Endothelial cell of umbilical vein (primary cell): ENCODE results near the gene COL4A1. TPM values are rescaled to one million over a fixed set of nuclear protein-coding genes. Genes with fewer than 3 reads are reported as not detected.
A peak's percentile ranks its signal among the peaks of the same experiment; 100 is the strongest.

Experiments used
- BruUV-seq: library from RNA; stranded (reverse); fragments of 400-500 nt; replicated peaks from 2 replicates; lab custom pipeline; 2021; lab: Mats Ljungman, UMichigan
- CTCF ChIA-PET: fragments of 300-600, 350-600 bp; sonication (Branson Sonifier 250); formaldehyde crosslinking; loops from one replicate; lab custom pipeline; 2021; ENCODE audit warnings: antibody characterized with exemption, inconsistent platforms; lab: Charles Lee
- POLR2A ChIA-PET: fragments of 300-600, 350-600 bp; sonication (Branson Sonifier 250); formaldehyde crosslinking; loops from one replicate; lab custom pipeline; 2021; ENCODE audit warnings: antibody characterized with exemption, inconsistent platforms; lab: Charles Lee
- DNase-seq: peaks from one replicate; pipeline ENCODE4 v3.0.0-alpha.2; 2011; ENCODE audit warnings: low read depth, low spot score
- FAIRE-seq: peaks from 2 replicates; lab custom pipeline; 2011; peaks lifted over from hg19 to GRCh38; lab: Jason Lieb, UNC
- H2AFZ ChIP-seq: 2 replicates; pipeline ENCODE4 v1.6.0; 2012; ENCODE audit warnings: low read depth, low read length, control low read depth, inconsistent platforms
- H3K27ac ChIP-seq: 2 replicates; pipeline ENCODE4 v1.5.1; 2011; ENCODE audit warnings: low read depth, mild to moderate bottlenecking, control low read depth, low read length, moderate library complexity; ENCODE audit not compliant: insufficient read depth
- H3K27me3 ChIP-seq, 2 experiments: 2 replicates each; pipeline versions ENCODE4 v1.6.0 to v1.6.1; 2011; ENCODE audit warnings: low read length in 2 of 2, mixed read lengths in 1 of 2; ENCODE audit not compliant: control insufficient read depth in 2 of 2, insufficient read depth in 2 of 2
- H3K36me3 ChIP-seq, 2 experiments: 2 replicates in 1 of 2; 3 replicates in 1 of 2; pipeline ENCODE4 v1.5.1; 2011; ENCODE audit warnings: low read length in 2 of 2, mild to moderate bottlenecking in 1 of 2, moderate library complexity in 1 of 2; ENCODE audit not compliant: control insufficient read depth in 2 of 2, insufficient read depth in 2 of 2; ENCODE audit errors: extremely low read depth in 1 of 2
- H3K4me1 ChIP-seq: 3 replicates; pipeline ENCODE4 v1.5.1; 2011; ENCODE audit warnings: mild to moderate bottlenecking, low read length; ENCODE audit not compliant: control insufficient read depth, insufficient read depth; ENCODE audit errors: extremely low read depth
- H3K4me2 ChIP-seq: 2 replicates; pipeline ENCODE4 v1.6.1; 2011; ENCODE audit warnings: low read length, control low read depth, mixed read lengths; ENCODE audit not compliant: insufficient read depth
- H3K4me3 ChIP-seq, 3 experiments: fragments of 200-600 bp in 1 of 3; sonication (generic), shearing (Covaris generic) in 1 of 3; replicated peaks in 1 of 3; 2 replicates each; pipeline ENCODE4 v1.5.1; 2011 to 2016; ENCODE audit warnings: control low read depth in 3 of 3, low read length in 3 of 3, mild to moderate bottlenecking in 2 of 3, inconsistent platforms in 1 of 3, low read depth in 1 of 3, moderate library complexity in 1 of 3; ENCODE audit not compliant: insufficient read depth in 1 of 3
- H3K79me2 ChIP-seq: 2 replicates; pipeline ENCODE4 v1.6.0; 2012; ENCODE audit warnings: low read length, inconsistent platforms; ENCODE audit not compliant: control insufficient read depth, insufficient read depth
- H3K9ac ChIP-seq: replicated peaks from 2 replicates; pipeline ENCODE3; 2011; ENCODE audit warnings: low read length, control low read depth; ENCODE audit not compliant: insufficient read depth; ENCODE audit errors: extremely low read depth
- H3K9me1 ChIP-seq: replicated peaks from 3 replicates; pipeline ENCODE4 v1.6.0; 2011; ENCODE audit warnings: mild to moderate bottlenecking, low read length; ENCODE audit not compliant: control insufficient read depth, insufficient read depth; ENCODE audit errors: extremely low read depth
- H3K9me3 ChIP-seq: replicated peaks from 2 replicates; pipeline ENCODE4 v1.5.1; 2012; ENCODE audit warnings: low read length, inconsistent platforms; ENCODE audit not compliant: control insufficient read depth, insufficient read depth
- H4K20me1 ChIP-seq: replicated peaks from 2 replicates; pipeline ENCODE3; 2011; ENCODE audit warnings: mild to moderate bottlenecking, low read length; ENCODE audit not compliant: control insufficient read depth, insufficient read depth; ENCODE audit errors: extremely low read depth
- CTCF ChIP-seq, 2 donors: IDR thresholded peaks; 1 replicate in 1 of 2; 2 replicates in 1 of 2; pipeline ENCODE4 v1.5.1; 2011; ENCODE audit warnings: low read length in 2 of 2, mild to moderate bottlenecking in 2 of 2, moderate library complexity in 2 of 2, control low read depth in 1 of 2, inconsistent platforms in 1 of 2, low read depth in 1 of 2; ENCODE audit not compliant: insufficient read depth in 1 of 2; ENCODE audit errors: extremely low read depth in 1 of 2
- EZH2 ChIP-seq: IDR thresholded peaks from 2 replicates; pipeline ENCODE4 v1.6.1; 2012; ENCODE audit warnings: borderline replicate concordance, low read depth, mild to moderate bottlenecking, moderate library complexity, low read length, inconsistent platforms; ENCODE audit not compliant: severe bottlenecking
- FOS ChIP-seq: IDR thresholded peaks from 2 replicates; pipeline ENCODE4 v1.6.1; 2011; ENCODE audit warnings: mild to moderate bottlenecking, low read length, moderate library complexity, borderline replicate concordance; ENCODE audit not compliant: insufficient read depth
- GATA2 ChIP-seq: IDR thresholded peaks from 2 replicates; pipeline ENCODE4 v1.7.0; 2011; ENCODE audit warnings: low read depth, mild to moderate bottlenecking, moderate library complexity, mixed read lengths, low read length; ENCODE audit not compliant: insufficient read length, insufficient read depth
- JUN ChIP-seq: IDR thresholded peaks from 2 replicates; pipeline ENCODE4 v1.6.1; 2011; ENCODE audit warnings: borderline replicate concordance, low read depth; ENCODE audit not compliant: insufficient read length, insufficient read depth
- MAX ChIP-seq: IDR thresholded peaks from 2 replicates; pipeline ENCODE4 v1.6.1; 2011; ENCODE audit not compliant: insufficient read depth, insufficient read length
- MYC ChIP-seq: IDR thresholded peaks from one replicate; pipeline ENCODE4 v1.6.1; 2011; ENCODE audit warnings: mild to moderate bottlenecking, low read depth, low read length
- POLR2A ChIP-seq: IDR thresholded peaks from 2 replicates; pipeline ENCODE4 v1.6.1; 2012; ENCODE audit warnings: low read depth, mild to moderate bottlenecking, control low read depth, low read length
- POLR2AphosphoS5 ChIP-seq: IDR thresholded peaks from 2 replicates; pipeline ENCODE4 v1.6.1; 2012; ENCODE audit warnings: low read depth, mild to moderate bottlenecking, control low read depth, low read length, moderate library complexity; ENCODE audit not compliant: insufficient read depth
- dilution Hi-C: fragments of 300-500 bp; cut with MboI; formaldehyde crosslinking; loops from one replicate; pipeline ENCODE4 v1.15.0; 2019; ENCODE audit warnings: low sequenced_read_pairs; ENCODE audit not compliant: extremely low pct_ligation_motif_present
- intact Hi-C: fragments of 100-400 bp; cut with micrococcal nuclease; formaldehyde crosslinking; loops from one replicate; pipeline ENCODE4 v1.10.0; 2022
- polyA plus RNA-seq, 4 experiments: library from polyadenylated mRNA; depleted of rRNA in 3 of 4; stranded (reverse) in 3 of 4; unstranded in 1 of 4; fragments of >200 nt; gene quantifications; 2 replicates each; pipeline versions ENCODE4 v1.2.1 to v1.2.3, GENCODE V29; 2011 to 2012; ENCODE audit warnings: missing spikeins in 1 of 4
- total RNA-seq: library from RNA; stranded (reverse); gene quantifications from 2 replicates; pipeline ENCODE4 v1.2.3, GENCODE V29; 2021

The COL4A1 gene
- total and polyA plus RNA-seq, 2 donors (not counting 3 experiments of a cell fraction or from before 2014, with no cell fraction given): 384 to 1,119 TPM

GRCh38 chr13:110123041-110123809 lies 183.7 kb downstream of the COL4A1 start:
- Histone ChIP-seq H4K20me1 (no peaks in the 10 kb centered on the region), H3K9me3 (no peaks in the 10 kb centered on the region), H3K4me3 (no peak overlapping the region), H3K4me1 (peaks cover 40% of the 10 kb centered on the region), H3K27ac (no peak overlapping the region), H2AFZ (peak overlapping the region; percentile 45), H3K36me3 (no peaks in the 10 kb centered on the region), H3K4me2 (no peak overlapping the region), H3K27me3 (peaks cover 0 to 3% of the 10 kb centered on the region in 2 experiments), H3K9me1 (no peaks in the 10 kb centered on the region), H3K79me2 (no peaks in the 10 kb centered on the region), H3K9ac (no peak overlapping the region)
- intact Hi-C loops: no loop called here
- ChIA-PET POLR2A (no interaction called here), CTCF (interaction anchor here (1.1 to 2.3 kb wide), 5 partner anchors 10 to 1207 kb away, joined by 4 to 7 read pairs (median 4); no protein-coding TSS in a partner anchor)
- FAIRE-seq (no peak), DNase-seq (no peak)
- TF ChIP-seq MAX: no peak
- TF ChIP-seq CTCF (IDR thresholded peaks at IDR 0.05; ENCODE audit: extremely low read depth in 1 of 2, insufficient read depth in 1 of 2, low read depth in 1 of 2, low read length in 2 of 2): no peak
- no peak for TF ChIP-seq POLR2A
- no peak for TF ChIP-seq MYC
- no peak for TF ChIP-seq GATA2
- no peak for TF ChIP-seq POLR2AphosphoS5
- no peak for TF ChIP-seq EZH2
- no peak for TF ChIP-seq JUN
- no peak for TF ChIP-seq FOS
- dilution Hi-C loops: no loop called here
- no TSS peak for BruUV-seq
